ENCODE results near the gene DOCK4. TPM values are rescaled to one million over a fixed set of nuclear protein-coding genes. Genes with fewer than 3 reads are reported as not detected.

Gene DOCK4
- total RNA-seq, 4 donors from 2014 or later: 9.9 to 30.9 (median 13.7) TPM

DNA sequence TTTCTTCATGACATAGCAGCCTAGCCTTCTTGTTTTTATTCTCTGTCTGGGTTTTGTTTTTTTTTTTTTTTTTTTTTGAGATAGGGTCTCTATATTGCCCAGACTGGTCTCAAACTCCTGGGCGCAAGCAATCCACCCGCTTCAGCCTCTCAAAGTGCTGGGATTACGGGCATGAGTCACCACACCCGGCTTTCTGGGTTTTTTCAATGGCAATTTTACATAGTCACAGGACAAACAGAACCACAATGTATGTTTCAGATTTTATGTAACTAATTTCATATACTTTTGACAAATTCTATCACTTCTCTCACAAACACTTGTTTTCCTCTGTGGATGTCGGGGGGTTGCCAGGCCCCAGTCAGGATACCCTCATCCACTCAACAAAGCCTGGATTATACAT, 16.5 kb downstream of the DOCK4 start:
- H3K9me3 ChIP-seq: peaks cover 0 to 7% (median 0%) of the 10 kb centered on the region in 3 donors
- H3K27ac ChIP-seq: no peak overlapping the region
- H3K27me3 ChIP-seq: no peaks in the 10 kb centered on the region
- intact Hi-C loops (cut with DNase I): loop anchor here (10.0 kb wide), 1 partner anchor 425 kb away; no protein-coding TSS in a partner anchor
- H3K4me1 ChIP-seq: peaks cover 0 to 20% (median 3%) of the 10 kb centered on the region in 3 donors
- H3K4me3 ChIP-seq: no peak overlapping the region
- WGBS, 2 donors: 83 to 93% methylated on average over 5 of the region's 5 CpGs
- H3K36me3 ChIP-seq: no peaks in the 10 kb centered on the region
- no peak for TF ChIP-seq POLR2A (IDR thresholded peaks at IDR 0.05)
- TF ChIP-seq, protein P1, sequence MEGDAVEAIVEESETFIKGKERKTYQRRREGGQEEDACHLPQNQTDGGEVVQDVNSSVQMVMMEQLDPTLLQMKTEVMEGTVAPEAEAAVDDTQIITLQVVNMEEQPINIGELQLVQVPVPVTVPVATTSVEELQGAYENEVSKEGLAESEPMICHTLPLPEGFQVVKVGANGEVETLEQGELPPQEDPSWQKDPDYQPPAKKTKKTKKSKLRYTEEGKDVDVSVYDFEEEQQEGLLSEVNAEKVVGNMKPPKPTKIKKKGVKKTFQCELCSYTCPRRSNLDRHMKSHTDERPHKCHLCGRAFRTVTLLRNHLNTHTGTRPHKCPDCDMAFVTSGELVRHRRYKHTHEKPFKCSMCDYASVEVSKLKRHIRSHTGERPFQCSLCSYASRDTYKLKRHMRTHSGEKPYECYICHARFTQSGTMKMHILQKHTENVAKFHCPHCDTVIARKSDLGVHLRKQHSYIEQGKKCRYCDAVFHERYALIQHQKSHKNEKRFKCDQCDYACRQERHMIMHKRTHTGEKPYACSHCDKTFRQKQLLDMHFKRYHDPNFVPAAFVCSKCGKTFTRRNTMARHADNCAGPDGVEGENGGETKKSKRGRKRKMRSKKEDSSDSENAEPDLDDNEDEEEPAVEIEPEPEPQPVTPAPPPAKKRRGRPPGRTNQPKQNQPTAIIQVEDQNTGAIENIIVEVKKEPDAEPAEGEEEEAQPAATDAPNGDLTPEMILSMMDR (IDR thresholded peaks at IDR 0.05): no peak
- DNase-seq: no peak

DNA sequence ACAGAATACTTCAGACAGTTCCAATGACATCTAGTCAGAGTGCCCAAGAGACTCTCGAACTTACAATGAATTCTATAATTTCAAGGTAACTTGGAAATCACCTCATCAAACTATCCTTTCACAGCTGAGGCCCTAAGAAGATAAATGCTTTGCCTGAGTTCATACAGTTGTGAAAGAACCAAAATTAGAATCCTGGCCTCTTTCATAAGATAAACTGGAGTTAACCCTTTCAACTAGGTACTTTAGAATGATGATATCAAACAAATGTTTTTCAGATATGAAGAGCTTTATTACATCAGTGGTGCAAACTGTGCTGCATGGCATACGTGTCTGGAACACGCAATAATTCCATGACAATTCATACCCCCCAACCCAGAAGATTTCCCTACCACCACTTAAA, 17.9 kb downstream of the DOCK4 start:
- H3K27ac ChIP-seq: no peak overlapping the region
- H3K4me3 ChIP-seq: no peak overlapping the region
- H3K4me1 ChIP-seq: peaks cover 0 to 20% (median 3%) of the 10 kb centered on the region in 3 donors
- H3K36me3 ChIP-seq: no peaks in the 10 kb centered on the region
- intact Hi-C loops (cut with DNase I): no loop called here
- WGBS, 2 donors: 92 to 93% methylated on average over 3 of the region's 3 CpGs
- TF ChIP-seq, protein P1 (IDR thresholded peaks at IDR 0.05): no peak
- TF ChIP-seq POLR2A (IDR thresholded peaks at IDR 0.05): no peak
- no peaks in the 10 kb centered on the region for H3K9me3 ChIP-seq
- H3K27me3 ChIP-seq: no peaks in the 10 kb centered on the region
- DNase-seq: no peak

DNA sequence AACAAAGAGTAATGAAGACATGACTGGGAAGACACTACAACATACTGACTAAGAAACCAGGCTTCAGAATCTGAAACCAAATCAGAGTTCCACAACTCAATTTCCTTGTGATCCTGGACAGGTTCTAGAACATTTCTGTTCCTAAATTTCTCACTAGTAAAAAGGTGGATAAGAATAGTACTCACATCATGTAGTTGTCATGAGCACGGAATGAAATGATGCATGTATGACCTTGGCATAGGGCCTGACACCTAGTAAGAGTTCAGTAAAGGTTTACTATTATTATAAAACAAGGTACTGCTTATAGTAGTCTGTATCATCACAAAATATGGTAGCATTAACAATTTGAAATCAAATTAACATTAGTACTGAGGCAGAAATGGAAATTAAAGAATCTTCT, 19.9 kb downstream of the DOCK4 start:
- Histone ChIP-seq H3K4me3 (no peak overlapping the region), H3K9me3 (no peaks in the 10 kb centered on the region), H3K27ac (no peak overlapping the region), H3K27me3 (no peaks in the 10 kb centered on the region), H3K36me3 (no peaks in the 10 kb centered on the region), H3K4me1 (peaks cover 0 to 18% (median 0%) of the 10 kb centered on the region in 3 donors)
- intact Hi-C loops (cut with DNase I): no loop called here
- DNase-seq: no peak
- WGBS, 2 donors: 47 to 56% methylated on average over 1 of the region's 1 CpG
- TF ChIP-seq, protein P1 (IDR thresholded peaks at IDR 0.05): no peak
- no peak for TF ChIP-seq POLR2A (IDR thresholded peaks at IDR 0.05)

DNA sequence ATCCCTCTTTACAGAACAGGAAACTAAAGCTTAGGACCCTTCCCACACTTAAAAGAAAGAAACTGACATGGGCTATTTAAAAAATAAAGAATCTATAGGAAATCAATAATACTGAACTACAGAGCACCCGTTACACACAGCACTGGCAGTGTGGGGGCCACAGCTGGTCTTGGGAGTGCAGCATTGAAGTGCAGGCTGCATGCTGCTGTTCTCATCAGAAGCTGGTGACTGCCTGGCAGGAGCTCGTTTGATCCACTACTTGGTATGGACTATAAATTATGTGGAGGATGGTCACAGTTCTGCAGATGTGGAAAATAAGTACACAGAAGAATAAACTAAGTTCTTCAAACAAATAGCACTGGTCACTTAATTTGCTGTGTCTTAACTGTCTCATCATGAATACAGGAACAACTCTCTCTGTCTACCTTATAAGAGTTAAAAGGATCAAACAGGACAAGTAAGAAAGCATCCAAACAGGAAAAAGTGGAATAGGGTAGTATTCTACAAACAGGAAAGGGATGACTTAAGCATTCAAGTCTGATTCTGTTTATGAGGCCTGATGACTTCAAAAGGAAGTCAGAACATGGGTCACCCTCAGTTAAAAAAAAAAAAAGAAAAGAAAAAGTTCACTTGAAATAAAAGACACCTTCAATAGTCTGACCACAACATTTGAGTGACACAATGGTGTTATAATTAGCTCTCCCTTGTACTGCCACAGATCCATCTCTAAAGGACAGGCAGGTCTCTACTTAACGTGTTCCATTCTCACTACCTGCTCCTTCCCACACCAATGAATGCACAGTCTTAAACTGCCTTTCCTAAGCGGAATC, 21.0 kb downstream of the DOCK4 start:
- intact Hi-C loops (cut with DNase I): no loop called here

DNA sequence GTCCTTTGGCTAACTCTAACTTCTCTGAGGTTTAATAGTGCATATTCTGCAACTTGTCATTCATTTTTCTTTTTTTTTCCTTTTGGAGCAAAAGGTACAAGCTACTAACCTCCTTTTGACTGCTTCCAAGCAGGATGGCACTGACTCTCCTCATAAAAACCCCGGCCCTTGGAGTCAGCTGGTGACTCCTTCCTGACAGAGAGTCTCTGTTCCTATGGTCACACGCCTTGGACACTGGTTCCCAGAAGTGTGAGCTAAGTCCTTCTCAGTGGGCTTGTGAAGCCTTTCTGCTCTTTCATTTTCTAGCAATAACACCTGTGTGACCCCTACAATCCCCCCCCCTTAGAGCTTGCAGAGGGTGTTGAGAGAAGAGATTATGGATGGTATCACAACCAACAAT, 21.7 kb downstream of the DOCK4 start:
- intact Hi-C loops (cut with DNase I): no loop called here
- H3K36me3 ChIP-seq: no peaks in the 10 kb centered on the region
- no peak overlapping the region for H3K4me3 ChIP-seq
- H3K4me1 ChIP-seq: peaks cover 0 to 14% (median 0%) of the 10 kb centered on the region in 3 donors
- DNase-seq: no peak
- 82 to 83% methylated on average over 2 of the region's 2 CpGs for WGBS, 2 donors
- H3K9me3 ChIP-seq: no peaks in the 10 kb centered on the region
- no peak overlapping the region for H3K27ac ChIP-seq
- TF ChIP-seq, protein P1 (IDR thresholded peaks at IDR 0.05): no peak
- TF ChIP-seq POLR2A (IDR thresholded peaks at IDR 0.05): no peak
- H3K27me3 ChIP-seq: no peaks in the 10 kb centered on the region

More for the DNA sequence above, 21.0 kb downstream of the DOCK4 start:
- Histone ChIP-seq H3K27ac (no peak overlapping the region), H3K27me3 (no peaks in the 10 kb centered on the region), H3K9me3 (no peaks in the 10 kb centered on the region), H3K4me1 (peaks cover 0 to 14% (median 0%) of the 10 kb centered on the region in 3 donors), H3K36me3 (no peaks in the 10 kb centered on the region), H3K4me3 (no peak overlapping the region)
- TF ChIP-seq, protein P1 (IDR thresholded peaks at IDR 0.05): no peak
- no peak for TF ChIP-seq POLR2A (IDR thresholded peaks at IDR 0.05)
- DNase-seq: no peak
- WGBS, 2 donors: 65 to 67% methylated on average over 4 of the region's 4 CpGs

All from esophagus squamous epithelium (tissue), 5 donors.